ENCODE data around the gene IFT80. TPM values are rescaled to one million over a fixed set of nuclear protein-coding genes. Genes with fewer than 3 reads are reported as not detected.

Gene IFT80
- total and polyA plus RNA-seq, 2 of the 4 experiments (the other 2 are of a cell fraction), result 15.2 to 16.8 TPM

DNA sequence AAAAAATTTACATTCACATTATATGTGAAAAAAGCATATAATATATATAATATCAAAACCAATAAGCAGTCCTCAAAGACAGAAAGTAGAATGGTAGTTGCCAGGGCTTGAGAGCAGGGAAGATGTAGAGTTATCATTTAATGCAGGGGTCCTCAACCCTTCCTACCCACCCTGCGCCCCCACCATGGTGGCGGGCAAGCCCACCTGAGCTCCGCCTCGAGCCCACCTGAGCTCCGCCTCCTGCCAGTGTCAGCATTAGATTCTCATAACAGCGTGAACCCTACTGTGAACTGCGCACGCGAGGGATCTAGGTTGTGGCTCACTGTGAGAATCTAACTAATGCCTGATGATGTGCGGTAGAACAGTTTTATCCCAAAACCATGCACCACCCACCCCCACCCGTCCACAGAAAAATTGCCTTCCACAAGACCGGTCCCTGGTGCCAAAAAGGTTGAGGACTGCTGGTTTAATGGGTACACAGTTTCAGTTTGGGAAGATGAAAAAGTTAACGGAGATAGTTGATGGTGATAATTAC is 47.6 kb upstream of the IFT80 start:
- peak overlapping the region; percentile 4 for H3K4ac ChIP-seq (ENCODE audit: low read depth, low read length)
- peaks cover 7% of the 10 kb centered on the region; the same call in 1 of the 2 replicates for H4K20me1 ChIP-seq (ENCODE audit: insufficient read depth, low read length)
- H4K8ac ChIP-seq (ENCODE audit: low read depth in 2 of 2, low read length in 2 of 2), result peak overlapping the region in 1 of 2 experiments; percentile 23; a peak in 1 of 4 replicates
- H3K9me3 ChIP-seq (ENCODE audit: control insufficient read depth, insufficient read depth, low read length), result no peaks in the 10 kb centered on the region
- H4K5ac ChIP-seq (ENCODE audit: low read depth, low read length), result peak overlapping the region; percentile 45
- H2AFZ ChIP-seq (replicated peaks; ENCODE audit: low read length, poor library complexity), result no peak overlapping the region
- no peak overlapping the region for H3K56ac ChIP-seq (ENCODE audit: extremely low read depth, insufficient read depth, low read length)
- H2BK120ac ChIP-seq (ENCODE audit: low read depth, low read length), result peak overlapping the region; percentile 19; the same call in 1 of the 2 replicates
- CTCF ChIA-PET, result interaction anchor here (0.5 kb wide), 1 partner anchor 503 kb away, joined by 5 read pairs; no protein-coding TSS in a partner anchor
- no peaks in the 10 kb centered on the region for H3K27me3 ChIP-seq (ENCODE audit: control insufficient read depth, insufficient read depth, low read length)
- no peak for ATAC-seq (ENCODE audit: low read depth)
- peak overlapping the region; percentile 9 for H2BK5ac ChIP-seq (ENCODE audit: low read depth, low read length, poor library complexity, severe bottlenecking)
- in situ Hi-C loops (cut with MboI; ENCODE audit: low sequenced_read_pairs) (no loop called here), dilution Hi-C loops (cut with HindIII; ENCODE audit: low sequenced_read_pairs, unreplicated experiment) (no loop called here), intact Hi-C loops (cut with micrococcal nuclease) (no loop called here)
- POLR2A ChIA-PET (ENCODE audit: unreplicated experiment), result no interaction called here
- H3K36me3 ChIP-seq (ENCODE audit: control insufficient read depth, insufficient read depth, low read length), result peaks cover 5% of the 10 kb centered on the region
- H2BK15ac ChIP-seq (ENCODE audit: low read depth, low read length), result no peak overlapping the region
- H3K4me3 ChIP-seq (ENCODE audit: insufficient read depth, low read depth, low read length), result no peak overlapping the region
- peaks cover 10% of the 10 kb centered on the region for H3K4me1 ChIP-seq (ENCODE audit: control insufficient read depth, insufficient read depth, low read length)
- H2BK20ac ChIP-seq (ENCODE audit: low read depth, low read length), result no peak overlapping the region
- peak overlapping the region; percentile 47 for H2AK9ac ChIP-seq (replicated peaks; ENCODE audit: low read depth, low read length, poor library complexity)
- peak overlapping the region; percentile 85 for H2AK5ac ChIP-seq (ENCODE audit: low read depth, low read length)
- TF ChIP-seq RAD21 (IDR thresholded peaks at IDR 0.05; ENCODE audit: low read length), result no peak
- TF ChIP-seq, protein P1, sequence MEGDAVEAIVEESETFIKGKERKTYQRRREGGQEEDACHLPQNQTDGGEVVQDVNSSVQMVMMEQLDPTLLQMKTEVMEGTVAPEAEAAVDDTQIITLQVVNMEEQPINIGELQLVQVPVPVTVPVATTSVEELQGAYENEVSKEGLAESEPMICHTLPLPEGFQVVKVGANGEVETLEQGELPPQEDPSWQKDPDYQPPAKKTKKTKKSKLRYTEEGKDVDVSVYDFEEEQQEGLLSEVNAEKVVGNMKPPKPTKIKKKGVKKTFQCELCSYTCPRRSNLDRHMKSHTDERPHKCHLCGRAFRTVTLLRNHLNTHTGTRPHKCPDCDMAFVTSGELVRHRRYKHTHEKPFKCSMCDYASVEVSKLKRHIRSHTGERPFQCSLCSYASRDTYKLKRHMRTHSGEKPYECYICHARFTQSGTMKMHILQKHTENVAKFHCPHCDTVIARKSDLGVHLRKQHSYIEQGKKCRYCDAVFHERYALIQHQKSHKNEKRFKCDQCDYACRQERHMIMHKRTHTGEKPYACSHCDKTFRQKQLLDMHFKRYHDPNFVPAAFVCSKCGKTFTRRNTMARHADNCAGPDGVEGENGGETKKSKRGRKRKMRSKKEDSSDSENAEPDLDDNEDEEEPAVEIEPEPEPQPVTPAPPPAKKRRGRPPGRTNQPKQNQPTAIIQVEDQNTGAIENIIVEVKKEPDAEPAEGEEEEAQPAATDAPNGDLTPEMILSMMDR (conservative IDR thresholded peaks at IDR 0.05; ENCODE audit: low read depth, low read length), result no peak
- TF ChIP-seq CHD1 (IDR thresholded peaks at IDR 0.05; ENCODE audit: low read depth, low read length), result no peak
- no peak for TF ChIP-seq MXI1 (IDR thresholded peaks at IDR 0.05; ENCODE audit: borderline replicate concordance, low read depth, low read length)
- TF ChIP-seq, protein P2, sequence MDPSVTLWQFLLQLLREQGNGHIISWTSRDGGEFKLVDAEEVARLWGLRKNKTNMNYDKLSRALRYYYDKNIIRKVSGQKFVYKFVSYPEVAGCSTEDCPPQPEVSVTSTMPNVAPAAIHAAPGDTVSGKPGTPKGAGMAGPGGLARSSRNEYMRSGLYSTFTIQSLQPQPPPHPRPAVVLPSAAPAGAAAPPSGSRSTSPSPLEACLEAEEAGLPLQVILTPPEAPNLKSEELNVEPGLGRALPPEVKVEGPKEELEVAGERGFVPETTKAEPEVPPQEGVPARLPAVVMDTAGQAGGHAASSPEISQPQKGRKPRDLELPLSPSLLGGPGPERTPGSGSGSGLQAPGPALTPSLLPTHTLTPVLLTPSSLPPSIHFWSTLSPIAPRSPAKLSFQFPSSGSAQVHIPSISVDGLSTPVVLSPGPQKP (IDR thresholded peaks at IDR 0.05; ENCODE audit: borderline replicate concordance, low read depth, low read length), result no peak
- no peak for TF ChIP-seq BHLHE40 (IDR thresholded peaks at IDR 0.05; ENCODE audit: low read depth, low read length)
- no peak for TF ChIP-seq POLR2A (IDR thresholded peaks at IDR 0.05; ENCODE audit: low read depth, low read length)
- no peak for TF ChIP-seq CEBPB (IDR thresholded peaks at IDR 0.05; ENCODE audit: low read depth, low read length)
- TF ChIP-seq MAZ (IDR thresholded peaks at IDR 0.05; ENCODE audit: borderline replicate concordance, low read depth, low read length), result no peak
- no peak for TF ChIP-seq NFE2L2 (IDR thresholded peaks at IDR 0.05; ENCODE audit: low read depth, low read length)
- no peak for TF ChIP-seq MAFK (IDR thresholded peaks at IDR 0.05; ENCODE audit: low read depth, low read length)
- no peak for TF ChIP-seq FOS (IDR thresholded peaks at IDR 0.05; ENCODE audit: low read depth, low read length)
- TF ChIP-seq, protein P3, sequence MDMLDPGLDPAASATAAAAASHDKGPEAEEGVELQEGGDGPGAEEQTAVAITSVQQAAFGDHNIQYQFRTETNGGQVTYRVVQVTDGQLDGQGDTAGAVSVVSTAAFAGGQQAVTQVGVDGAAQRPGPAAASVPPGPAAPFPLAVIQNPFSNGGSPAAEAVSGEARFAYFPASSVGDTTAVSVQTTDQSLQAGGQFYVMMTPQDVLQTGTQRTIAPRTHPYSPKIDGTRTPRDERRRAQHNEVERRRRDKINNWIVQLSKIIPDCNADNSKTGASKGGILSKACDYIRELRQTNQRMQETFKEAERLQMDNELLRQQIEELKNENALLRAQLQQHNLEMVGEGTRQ (IDR thresholded peaks at IDR 0.05; ENCODE audit: low read depth, low read length), result no peak
- no peak for TF ChIP-seq RFX5 (IDR thresholded peaks at IDR 0.05; ENCODE audit: low read depth, low read length)
- TF ChIP-seq RCOR1 (IDR thresholded peaks at IDR 0.05; ENCODE audit: insufficient replicate concordance, low read length), result no peak
- no peak overlapping the region for H3K18ac ChIP-seq (ENCODE audit: low read depth, low read length)
- H3K23ac ChIP-seq (ENCODE audit: low read depth, low read length), result peak overlapping the region; percentile 80; the same call in 1 of the 2 replicates
- peak overlapping the region; percentile 4; the same call in 1 of the 2 replicates for H4K91ac ChIP-seq (ENCODE audit: insufficient read depth, low read depth, low read length)
- H3K9ac ChIP-seq (ENCODE audit: low read depth, low read length), result no peak overlapping the region
- H3K9me1 ChIP-seq (ENCODE audit: insufficient read depth, low read length), result peaks cover 4% of the 10 kb centered on the region; the same call in 1 of the 2 replicates
- BruUV-seq (replicated peaks), result no TSS peak
- WGBS, 2 experiments (ENCODE audit: extremely low coverage in 2 of 2, insufficient read length in 1 of 2), result 100% methylated on average over 3 of the region's 13 CpGs; no CpG with 5 or more reads in 1 of the 2 experiments
- H3K14ac ChIP-seq (replicated peaks; ENCODE audit: low read depth, low read length), result peak overlapping the region; percentile 57; the same call in 1 of the 2 replicates
- H3K79me1 ChIP-seq (ENCODE audit: low read depth in 1 of 2, low read length in 2 of 2), result peaks cover 6 to 35% of the 10 kb centered on the region in 2 experiments; a peak in 2 of 4 replicates
- peak overlapping the region; percentile 54 for H3K4me2 ChIP-seq (ENCODE audit: low read depth, low read length)
- peak overlapping the region; percentile 15; the same call in 1 of the 2 replicates for H3K27ac ChIP-seq (ENCODE audit: insufficient read depth, low read length)
- DNase-seq, result no peak
